ENCODE results near the gene PUS1.

- TF ChIP-seq EP300 (IDR thresholded peaks at IDR 0.05; ENCODE audit: borderline replicate concordance) (no peak), RAD21 (IDR thresholded peaks at IDR 0.05; ENCODE audit: low read depth) (no peak), MAX (IDR thresholded peaks at IDR 0.05) (no peak), TAF1 (IDR thresholded peaks at IDR 0.05; ENCODE audit: low read depth) (no peak), YY1 (IDR thresholded peaks at IDR 0.05; ENCODE audit: low read depth) (no peak), TEAD4 (IDR thresholded peaks at IDR 0.05) (no peak), CEBPB (IDR thresholded peaks at IDR 0.05) (no peak), NFIC (IDR thresholded peaks at IDR 0.05) (no peak), EGR1 (IDR thresholded peaks at IDR 0.05) (no peak), TCF12 (IDR thresholded peaks at IDR 0.05; ENCODE audit: low read depth) (no peak), FOXM1 (IDR thresholded peaks at IDR 0.05; ENCODE audit: borderline replicate concordance, low read depth) (no peak)
- TF ChIP-seq, protein P1, sequence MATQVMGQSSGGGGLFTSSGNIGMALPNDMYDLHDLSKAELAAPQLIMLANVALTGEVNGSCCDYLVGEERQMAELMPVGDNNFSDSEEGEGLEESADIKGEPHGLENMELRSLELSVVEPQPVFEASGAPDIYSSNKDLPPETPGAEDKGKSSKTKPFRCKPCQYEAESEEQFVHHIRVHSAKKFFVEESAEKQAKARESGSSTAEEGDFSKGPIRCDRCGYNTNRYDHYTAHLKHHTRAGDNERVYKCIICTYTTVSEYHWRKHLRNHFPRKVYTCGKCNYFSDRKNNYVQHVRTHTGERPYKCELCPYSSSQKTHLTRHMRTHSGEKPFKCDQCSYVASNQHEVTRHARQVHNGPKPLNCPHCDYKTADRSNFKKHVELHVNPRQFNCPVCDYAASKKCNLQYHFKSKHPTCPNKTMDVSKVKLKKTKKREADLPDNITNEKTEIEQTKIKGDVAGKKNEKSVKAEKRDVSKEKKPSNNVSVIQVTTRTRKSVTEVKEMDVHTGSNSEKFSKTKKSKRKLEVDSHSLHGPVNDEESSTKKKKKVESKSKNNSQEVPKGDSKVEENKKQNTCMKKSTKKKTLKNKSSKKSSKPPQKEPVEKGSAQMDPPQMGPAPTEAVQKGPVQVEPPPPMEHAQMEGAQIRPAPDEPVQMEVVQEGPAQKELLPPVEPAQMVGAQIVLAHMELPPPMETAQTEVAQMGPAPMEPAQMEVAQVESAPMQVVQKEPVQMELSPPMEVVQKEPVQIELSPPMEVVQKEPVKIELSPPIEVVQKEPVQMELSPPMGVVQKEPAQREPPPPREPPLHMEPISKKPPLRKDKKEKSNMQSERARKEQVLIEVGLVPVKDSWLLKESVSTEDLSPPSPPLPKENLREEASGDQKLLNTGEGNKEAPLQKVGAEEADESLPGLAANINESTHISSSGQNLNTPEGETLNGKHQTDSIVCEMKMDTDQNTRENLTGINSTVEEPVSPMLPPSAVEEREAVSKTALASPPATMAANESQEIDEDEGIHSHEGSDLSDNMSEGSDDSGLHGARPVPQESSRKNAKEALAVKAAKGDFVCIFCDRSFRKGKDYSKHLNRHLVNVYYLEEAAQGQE (IDR thresholded peaks at IDR 0.05; ENCODE audit: low read depth), result no peak
Observed at GRCh38 chr12:131986910-131987309, 57.8 kb downstream of the PUS1 start.
